Mesothelial cell of epicardium (in vitro differentiated cells): Measurements from ENCODE around the gene ALKBH1. TPM values are rescaled to one million over a fixed set of nuclear protein-coding genes. Genes with fewer than 3 reads are reported as not detected.

Source experiments
- DNase-seq, 2 experiments: peaks; one replicate each; pipeline ENCODE4 v3.0.0; 2021; ENCODE audit warnings: low spot score in 2 of 2; ENCODE audit not compliant: unreplicated experiment in 2 of 2
- H3K27ac Mint-ChIP-seq: 2 replicates; pipeline ENCODE4 v1.8.0; 2021; ENCODE audit warnings: mixed read lengths
- H3K27me3 Mint-ChIP-seq: 2 replicates; pipeline ENCODE4 v1.8.0; 2021; ENCODE audit warnings: low read depth, mixed read lengths
- H3K36me3 Mint-ChIP-seq: 2 replicates; pipeline ENCODE4 v1.8.0; 2021; ENCODE audit warnings: mixed read lengths
- H3K4me1 Mint-ChIP-seq: 2 replicates; pipeline ENCODE4 v1.8.0; 2021; ENCODE audit warnings: mixed read lengths
- H3K4me3 Mint-ChIP-seq: 2 replicates; pipeline ENCODE4 v1.8.0; 2021; ENCODE audit warnings: mild to moderate bottlenecking, moderate library complexity, mixed read lengths
- H3K9me3 Mint-ChIP-seq: 2 replicates; pipeline ENCODE4 v1.8.0; 2021; ENCODE audit warnings: mixed read lengths
- CTCF ChIP-seq: fragments of 200-600 bp; sonication (generic); IDR thresholded peaks from one replicate; pipeline ENCODE4 v1.5.0; 2021; ENCODE audit warnings: antibody characterized with exemption; ENCODE audit not compliant: unreplicated experiment
- total RNA-seq: library from RNA; stranded (reverse); gene quantifications from 3 replicates; pipeline ENCODE4 v1.2.1, GENCODE V29; 2021

Gene ALKBH1
- total RNA-seq, 1 donor from 2014 or later, result 12.3 TPM

GRCh38 chr14:77649326-77649725 lies 58.5 kb downstream of the ALKBH1 start:
- no peak for TF ChIP-seq CTCF
- Mint-ChIP-seq H3K4me3 (no peak overlapping the region), H3K27me3 (no peaks in the 10 kb centered on the region), H3K9me3 (peaks cover 12% of the 10 kb centered on the region), H3K4me1 (peaks cover 2% of the 10 kb centered on the region), H3K27ac (no peak overlapping the region), H3K36me3 (no peaks in the 10 kb centered on the region)
- no peak for DNase-seq

DNA sequence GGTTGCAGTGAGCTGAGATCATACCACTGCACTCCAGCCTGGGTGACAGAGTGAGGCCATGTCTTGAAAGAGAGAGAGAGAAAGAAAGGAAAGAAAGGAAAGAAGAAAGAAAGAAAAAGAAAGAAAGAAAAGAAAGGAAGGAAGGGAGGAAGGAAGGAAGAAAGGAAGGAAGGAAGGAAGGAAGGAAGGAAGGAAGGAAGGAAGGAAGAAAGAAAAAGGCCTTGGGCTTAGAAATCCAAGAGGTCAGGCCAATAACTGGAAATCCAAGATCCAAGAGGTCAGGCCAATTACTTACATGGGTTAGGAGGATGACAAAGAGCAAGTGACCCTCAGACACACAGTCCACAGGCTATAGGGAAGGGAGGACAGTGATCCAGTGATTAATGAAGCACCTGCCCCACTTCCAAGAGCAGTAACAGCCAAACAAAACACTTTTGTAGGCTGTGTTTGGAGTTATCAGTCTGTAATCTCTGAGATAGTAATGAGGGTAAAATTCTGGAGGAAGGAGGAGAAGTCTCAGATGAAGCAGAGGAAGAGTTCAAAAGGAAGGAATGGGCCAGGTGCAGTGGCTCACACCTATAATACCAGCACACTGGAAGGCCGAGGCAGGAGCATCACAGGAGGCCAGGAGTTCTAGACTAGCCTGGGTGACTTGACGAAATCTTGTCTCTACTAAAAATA lies 59.2 kb downstream of the ALKBH1 start:
- Mint-ChIP-seq H3K4me3 (no peak overlapping the region), H3K4me1 (no peaks in the 10 kb centered on the region), H3K9me3 (peaks cover 14% of the 10 kb centered on the region), H3K36me3 (no peaks in the 10 kb centered on the region), H3K27ac (peak overlapping the region; percentile 30), H3K27me3 (no peaks in the 10 kb centered on the region)
- TF ChIP-seq CTCF, result no peak
- no peak for DNase-seq

GRCh38 chr14:77647853-77648252 lies 60.0 kb downstream of the ALKBH1 start:
- Mint-ChIP-seq H3K27me3 (no peaks in the 10 kb centered on the region), H3K27ac (no peak overlapping the region), H3K9me3 (peaks cover 14% of the 10 kb centered on the region), H3K36me3 (no peaks in the 10 kb centered on the region), H3K4me3 (no peak overlapping the region), H3K4me1 (no peaks in the 10 kb centered on the region)
- TF ChIP-seq CTCF, result no peak
- DNase-seq, result no peak

- Mint-ChIP-seq H3K4me1 (no peaks in the 10 kb centered on the region), H3K27ac (no peak overlapping the region), H3K9me3 (peaks cover 14% of the 10 kb centered on the region), H3K4me3 (no peak overlapping the region), H3K36me3 (no peaks in the 10 kb centered on the region), H3K27me3 (no peaks in the 10 kb centered on the region)
- DNase-seq, result no peak
- TF ChIP-seq CTCF, result no peak
These were observed 60.9 kb downstream of the ALKBH1 start for GRCh38 chr14:77646907-77647306.

- peaks cover 14% of the 10 kb centered on the region for H3K9me3 Mint-ChIP-seq
- H3K36me3 Mint-ChIP-seq, result no peaks in the 10 kb centered on the region
- H3K27me3 Mint-ChIP-seq, result no peaks in the 10 kb centered on the region
- peaks cover 7% of the 10 kb centered on the region for H3K4me1 Mint-ChIP-seq
- H3K27ac Mint-ChIP-seq, result peak overlapping the region; percentile 30
- no peak overlapping the region for H3K4me3 Mint-ChIP-seq
- TF ChIP-seq CTCF, result no peak
- DNase-seq, result no peak
These were observed 62.1 kb downstream of the ALKBH1 start for GRCh38 chr14:77645520-77646230.
